H1 (cell line): ENCODE results near the gene TRAF3IP1. TPM values are rescaled to one million over a fixed set of nuclear protein-coding genes. Genes with fewer than 3 reads are reported as not detected.

ENCODE experiments used
- CTCF ChIA-PET: fragments of 300-600 bp; sonication (Branson Sonifier 250); formaldehyde crosslinking; loops from one replicate; lab custom pipeline; 2021; ENCODE audit not compliant: partially characterized antibody; lab: Charles Lee
- POLR2A ChIA-PET: fragments of 300-600 bp; sonication (Branson Sonifier 250); formaldehyde crosslinking; loops from one replicate; lab custom pipeline; 2021; ENCODE audit warnings: inconsistent platforms; ENCODE audit not compliant: partially characterized antibody; lab: Charles Lee
- DNase-seq, 2 experiments: peaks; one replicate each; pipeline versions ENCODE4 v3.0.0 to v3.0.0-alpha.2; 2010 to 2022; ENCODE audit warnings: low spot score in 2 of 2, low read depth in 1 of 2, mixed read lengths in 1 of 2
- FAIRE-seq: peaks from 2 replicates; lab custom pipeline; 2011; peaks lifted over from hg19 to GRCh38; lab: Jason Lieb, UNC
- H2AFZ ChIP-seq: 2 replicates; pipeline ENCODE4 v1.8.1; 2012; ENCODE audit warnings: low read length, inconsistent platforms
- H2AK5ac ChIP-seq: 2 replicates; pipeline ENCODE4 v1.6.1; 2013; ENCODE audit warnings: low read depth, low read length
- H2BK120ac ChIP-seq: replicated peaks from 2 replicates; pipeline ENCODE3; 2013; ENCODE audit warnings: low read depth, low read length, inconsistent platforms
- H2BK12ac ChIP-seq: 2 replicates; pipeline ENCODE4 v1.6.1; 2013; ENCODE audit warnings: low read depth, low read length
- H2BK15ac ChIP-seq: 2 replicates; pipeline ENCODE4 v1.6.1; 2013; ENCODE audit warnings: low read length
- H2BK20ac ChIP-seq: 2 replicates; pipeline ENCODE4 v1.6.1; 2013; ENCODE audit warnings: low read length
- H2BK5ac ChIP-seq: 2 replicates; pipeline ENCODE4 v1.6.1; 2013; ENCODE audit warnings: low read depth, low read length
- H3K14ac ChIP-seq: 2 replicates; pipeline ENCODE4 v1.6.1; 2013; ENCODE audit warnings: inconsistent platforms; ENCODE audit not compliant: insufficient read length
- H3K18ac ChIP-seq: 2 replicates; pipeline ENCODE4 v1.6.1; 2013; ENCODE audit warnings: low read length; ENCODE audit errors: extremely low read depth
- H3K23ac ChIP-seq: 2 replicates; pipeline ENCODE4 v1.6.1; 2013; ENCODE audit warnings: inconsistent platforms; ENCODE audit not compliant: insufficient read length
- H3K23me2 ChIP-seq: 2 replicates; pipeline ENCODE4 v1.6.1; 2013; ENCODE audit warnings: low read depth, low read length
- H3K27ac ChIP-seq: 2 replicates; pipeline ENCODE4 v1.6.1; 2011; ENCODE audit warnings: low read depth, low read length, inconsistent platforms
- H3K27me3 ChIP-seq, 4 experiments: replicated peaks in 1 of 4; 1 replicate in 1 of 4; 2 replicates in 3 of 4; pipeline versions ENCODE4 v1.6.1 to v1.8.1; 2011 to 2013; ENCODE audit warnings: low read length in 3 of 4, mild to moderate bottlenecking in 3 of 4, inconsistent platforms in 2 of 4, mixed read lengths in 2 of 4, moderate library complexity in 1 of 4; ENCODE audit not compliant: control insufficient read depth in 3 of 4, insufficient read depth in 3 of 4; ENCODE audit errors: extremely low read depth in 1 of 4
- H3K36me3 ChIP-seq, 4 experiments: 2 replicates each; pipeline versions ENCODE4 v1.6.1 to v1.8.1; 2011 to 2013; ENCODE audit warnings: mild to moderate bottlenecking in 4 of 4, low read length in 3 of 4, moderate library complexity in 2 of 4, control low read depth in 1 of 4, inconsistent platforms in 1 of 4; ENCODE audit not compliant: insufficient read depth in 4 of 4, control insufficient read depth in 2 of 4
- H3K4ac ChIP-seq: replicated peaks from 2 replicates; pipeline ENCODE3; 2013; ENCODE audit warnings: low read length, low read depth, mixed read lengths, inconsistent platforms; ENCODE audit not compliant: insufficient read length
- H3K4me1 ChIP-seq, 4 experiments: replicated peaks in 1 of 4; 1 replicate in 1 of 4; 2 replicates in 3 of 4; pipeline versions ENCODE4 v1.6.1 to v1.8.1; 2011 to 2013; ENCODE audit warnings: low read length in 3 of 4, inconsistent platforms in 2 of 4, mixed read lengths in 1 of 4; ENCODE audit not compliant: insufficient read depth in 4 of 4, control insufficient read depth in 3 of 4
- H3K4me2 ChIP-seq, 2 experiments: 2 replicates each; pipeline versions ENCODE4 v1.6.1 to v1.8.1; 2011 to 2013; ENCODE audit warnings: low read depth in 2 of 2, low read length in 2 of 2, control low read depth in 1 of 2, inconsistent platforms in 1 of 2, mild to moderate bottlenecking in 1 of 2; ENCODE audit not compliant: insufficient read depth in 1 of 2
- H3K4me3 ChIP-seq, 4 experiments: fragments of 200-600, 300-600 bp in 1 of 4; sonication (generic), shearing (Covaris generic), sonication (Bioruptor Twin) in 1 of 4; 2 replicates each; pipeline versions ENCODE4 v1.5.1 to v1.8.1; 2011 to 2016; ENCODE audit warnings: low read length in 4 of 4, low read depth in 3 of 4, control low read depth in 2 of 4, inconsistent platforms in 2 of 4, mild to moderate bottlenecking in 2 of 4, mixed read lengths in 1 of 4, moderate library complexity in 1 of 4; ENCODE audit not compliant: insufficient read depth in 2 of 4; ENCODE audit errors: extremely low read depth in 1 of 4
- H3K56ac ChIP-seq: replicated peaks from 2 replicates; pipeline ENCODE3; 2013; ENCODE audit warnings: low read depth, mild to moderate bottlenecking, mixed read lengths, low read length, inconsistent platforms; ENCODE audit not compliant: insufficient read length
- H3K79me1 ChIP-seq: 2 replicates; pipeline ENCODE4 v1.6.1; 2013; ENCODE audit warnings: low read depth, low read length, control low read depth
- H3K79me2 ChIP-seq, 2 experiments: 2 replicates each; pipeline versions ENCODE4 v1.6.1 to v1.8.1; 2012 to 2013; ENCODE audit warnings: low read length in 2 of 2, mild to moderate bottlenecking in 2 of 2, inconsistent platforms in 1 of 2; ENCODE audit not compliant: insufficient read depth in 2 of 2, control insufficient read depth in 1 of 2
- H3K9ac ChIP-seq, 4 experiments: replicated peaks in 1 of 4; 1 replicate in 1 of 4; 2 replicates in 3 of 4; pipeline versions ENCODE4 v1.6.1 to v1.8.1; 2011 to 2013; ENCODE audit warnings: low read depth in 3 of 4, low read length in 3 of 4, control low read depth in 2 of 4, mild to moderate bottlenecking in 2 of 4, moderate library complexity in 2 of 4, inconsistent platforms in 1 of 4; ENCODE audit errors: extremely low read depth in 1 of 4
- H3K9me3 ChIP-seq, 2 experiments: 2 replicates each; pipeline versions ENCODE4 v1.6.1 to v1.8.1; 2012 to 2013; ENCODE audit warnings: mild to moderate bottlenecking in 2 of 2, moderate library complexity in 2 of 2, control low read depth in 1 of 2, inconsistent platforms in 1 of 2, low read depth in 1 of 2, low read length in 1 of 2, mixed read lengths in 1 of 2; ENCODE audit not compliant: insufficient read depth in 2 of 2
- H4K20me1 ChIP-seq, 2 experiments: replicated peaks in 1 of 2; 2 replicates each; pipeline versions ENCODE3 to v1.8.1; 2011 to 2013; ENCODE audit warnings: inconsistent platforms in 2 of 2, low read length in 2 of 2, mild to moderate bottlenecking in 1 of 2; ENCODE audit not compliant: insufficient read depth in 2 of 2, control insufficient read depth in 1 of 2
- H4K5ac ChIP-seq: 2 replicates; pipeline ENCODE4 v1.6.1; 2013; ENCODE audit warnings: low read length, low read depth, mixed read lengths, inconsistent platforms; ENCODE audit not compliant: insufficient read length
- H4K8ac ChIP-seq: 2 replicates; pipeline ENCODE4 v1.8.0; 2013; ENCODE audit warnings: mild to moderate bottlenecking, moderate library complexity, low read length, inconsistent platforms; ENCODE audit not compliant: insufficient read depth; ENCODE audit errors: extremely low read depth
- H4K91ac ChIP-seq: replicated peaks from 2 replicates; pipeline ENCODE3; 2013; ENCODE audit warnings: low read length, mixed read lengths, inconsistent platforms; ENCODE audit not compliant: insufficient read length
- BACH1 ChIP-seq: IDR thresholded peaks from 2 replicates; pipeline ENCODE4 v1.6.1; 2012; ENCODE audit warnings: low read length, improper control_type of control experiment
- CTBP2 ChIP-seq: IDR thresholded peaks from 2 replicates; pipeline ENCODE4 v1.7.0; 2011; ENCODE audit warnings: borderline replicate concordance, mild to moderate bottlenecking, moderate library complexity, mixed read lengths, low read length; ENCODE audit not compliant: insufficient read depth, insufficient read length
- MAFK ChIP-seq: IDR thresholded peaks from 2 replicates; pipeline ENCODE4 v1.6.1; 2012; ENCODE audit warnings: low read depth, mild to moderate bottlenecking, improper control_type of control experiment, low read length
- NRF1 ChIP-seq: IDR thresholded peaks from 2 replicates; pipeline ENCODE4 v1.6.1; 2011; ENCODE audit warnings: mild to moderate bottlenecking, low read depth, low read length, improper control_type of control experiment
- RAD21 ChIP-seq, 2 experiments: IDR thresholded peaks in 1 of 2; conservative IDR thresholded peaks in 1 of 2; 2 replicates each; pipeline ENCODE4 v1.6.1; 2011; ENCODE audit warnings: low read depth in 2 of 2, low read length in 2 of 2, improper control_type of control experiment in 1 of 2, inconsistent platforms in 1 of 2, mild to moderate bottlenecking in 1 of 2, moderate library complexity in 1 of 2
- RFX5 ChIP-seq: IDR thresholded peaks from 2 replicates; pipeline ENCODE4 v1.6.1; 2011; ENCODE audit warnings: low read depth, low read length, improper control_type of control experiment, borderline replicate concordance
- SP4 ChIP-seq: IDR thresholded peaks from 2 replicates; pipeline ENCODE4 v1.6.1; 2012; ENCODE audit warnings: low read length, inconsistent platforms
- TEAD4 ChIP-seq: IDR thresholded peaks from 2 replicates; pipeline ENCODE4 v1.6.1; 2012; ENCODE audit warnings: low read depth, low read length, inconsistent platforms, mixed read lengths
- WGBS, 2 experiments: shearing (Covaris generic) in 1 of 2; methylation state at CpG; one replicate each; pipeline versions ENCODE4 v1.1.6 to v1.1.7; 2013 to 2015; ENCODE audit warnings: low lambda C conversion rate in 2 of 2, mixed read lengths in 2 of 2, inconsistent platforms in 1 of 2, low coverage in 1 of 2, missing lambda C conversion rate in 1 of 2; ENCODE audit not compliant: insufficient replicate concordance in 2 of 2, insufficient coverage in 1 of 2, insufficient read length in 1 of 2; ENCODE audit errors: extremely low coverage in 1 of 2, missing lambda C conversion rate in 1 of 2; 5-methylcytosine and 5-hydroxymethylcytosine counted together
- polyA plus RNA-seq, 7 experiments: library from polyadenylated mRNA; depleted of rRNA in 3 of 7; stranded (reverse) in 5 of 7; unstranded in 2 of 7; fragments of >200 nt in 5 of 7; fragments of 200-250 nt in 2 of 7; gene quantifications; 1 replicate in 5 of 7; 2 replicates in 1 of 7; 4 replicates in 1 of 7; pipeline versions ENCODE4 v1.2.1 to v1.2.3, GENCODE V29; 2011 to 2013; ENCODE audit warnings: missing spikeins in 2 of 7, mixed read lengths in 2 of 7
- total RNA-seq: library from RNA; stranded (reverse); fragmentation: NEBNext Ultra II Directional; extraction: Animal tissue kit (Norgen Biotek cat#: 25700); gene quantifications from 2 replicates; pipeline ENCODE4 v1.2.1, GENCODE V29; 2021
- TF ChIP-seq, protein P1 (sequence below), 3 experiments: IDR thresholded peaks; 1 replicate in 2 of 3; 2 replicates in 1 of 3; pipeline versions ENCODE4 v1.5.1 to v1.6.1; 2011; ENCODE audit warnings: low read length in 3 of 3, mild to moderate bottlenecking in 3 of 3, inconsistent platforms in 2 of 3, low read depth in 1 of 3, moderate library complexity in 1 of 3; ENCODE audit not compliant: insufficient read depth in 1 of 3; ENCODE audit errors: control extremely low read depth in 1 of 3

Gene TRAF3IP1
- total and polyA plus RNA-seq, 2 of the 8 experiments (the other 6 are each of a cell fraction or from before 2014, with no cell fraction given), result 2.3 to 17.5 TPM

DNA sequence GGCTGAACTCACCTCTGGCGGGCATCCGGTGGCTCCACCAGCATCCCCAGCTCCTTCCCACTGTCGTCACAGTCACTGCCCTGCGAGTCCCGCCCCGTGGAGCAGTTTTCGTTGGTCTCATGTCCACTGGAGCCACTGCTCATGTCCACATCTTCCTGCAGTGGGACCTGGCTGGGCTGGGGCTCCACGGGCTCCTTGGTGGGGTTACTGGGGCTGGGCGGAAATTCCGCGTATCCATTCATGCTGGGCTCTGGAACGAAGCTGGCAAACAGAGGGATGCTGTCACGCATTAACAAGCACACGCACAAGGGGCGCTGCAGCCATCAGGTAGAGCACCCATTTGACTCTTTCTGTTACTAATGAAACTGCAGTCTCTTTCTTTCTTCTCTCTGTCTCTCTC is 42.6 kb upstream of the TRAF3IP1 start:
- WGBS, 2 experiments, result 74% methylated on average over 15 of the region's 15 CpGs; no CpG with 5 or more reads in 1 of the 2 experiments
- Histone ChIP-seq H3K14ac (no peak overlapping the region), H2BK5ac (no peak overlapping the region)

More for the DNA sequence above, 42.6 kb upstream of the TRAF3IP1 start:
- Histone ChIP-seq H3K23ac (no peak overlapping the region), H3K9ac (no peak overlapping the region), H3K4ac (no peak overlapping the region), H3K18ac (no peak overlapping the region), H4K91ac (no peak overlapping the region), H2BK15ac (no peak overlapping the region), H3K4me3 (no peak overlapping the region), H4K8ac (peak overlapping the region; percentile 26; the same call in 1 of the 2 replicates), H3K79me1 (0 out of 2 replicates have a peak, but pooled peaks cover 2% of the 10 kb centered on the region), H4K5ac (no peak overlapping the region), H2BK20ac (no peak overlapping the region), H3K27me3 (no peaks in the 10 kb centered on the region), H3K27ac (no peak overlapping the region), H4K20me1 (peaks cover 0 to under 1% of the 10 kb centered on the region in 2 experiments), H2BK12ac (no peak overlapping the region), H2AFZ (no peak overlapping the region), H2BK120ac (no peak overlapping the region), H3K79me2 (no peaks in the 10 kb centered on the region), H3K36me3 (peaks cover 0 to 3% (median 0%) of the 10 kb centered on the region in 4 experiments; a peak in 1 of 8 replicates), H3K23me2 (no peaks in the 10 kb centered on the region), H2AK5ac (no peak overlapping the region), H3K4me2 (no peak overlapping the region), H3K56ac (no peak overlapping the region), H3K4me1 (peaks cover 0 to 2% (median 0%) of the 10 kb centered on the region in 4 experiments; a peak in 1 of 7 replicates), H3K9me3 (no peaks in the 10 kb centered on the region)
- ChIA-PET CTCF (interaction anchor here (0.7 to 18.9 kb wide), 15 partner anchors 8 to 170 kb away, joined by 3 to 298 read pairs (median 5); partner anchors contain the start of genes ILKAP and PER2), POLR2A (interaction anchor here (1.2 to 1.9 kb wide), 2 partner anchors 10 to 26 kb away, joined by 3 to 11 read pairs; no protein-coding TSS in a partner anchor)
- TF ChIP-seq, protein P1, sequence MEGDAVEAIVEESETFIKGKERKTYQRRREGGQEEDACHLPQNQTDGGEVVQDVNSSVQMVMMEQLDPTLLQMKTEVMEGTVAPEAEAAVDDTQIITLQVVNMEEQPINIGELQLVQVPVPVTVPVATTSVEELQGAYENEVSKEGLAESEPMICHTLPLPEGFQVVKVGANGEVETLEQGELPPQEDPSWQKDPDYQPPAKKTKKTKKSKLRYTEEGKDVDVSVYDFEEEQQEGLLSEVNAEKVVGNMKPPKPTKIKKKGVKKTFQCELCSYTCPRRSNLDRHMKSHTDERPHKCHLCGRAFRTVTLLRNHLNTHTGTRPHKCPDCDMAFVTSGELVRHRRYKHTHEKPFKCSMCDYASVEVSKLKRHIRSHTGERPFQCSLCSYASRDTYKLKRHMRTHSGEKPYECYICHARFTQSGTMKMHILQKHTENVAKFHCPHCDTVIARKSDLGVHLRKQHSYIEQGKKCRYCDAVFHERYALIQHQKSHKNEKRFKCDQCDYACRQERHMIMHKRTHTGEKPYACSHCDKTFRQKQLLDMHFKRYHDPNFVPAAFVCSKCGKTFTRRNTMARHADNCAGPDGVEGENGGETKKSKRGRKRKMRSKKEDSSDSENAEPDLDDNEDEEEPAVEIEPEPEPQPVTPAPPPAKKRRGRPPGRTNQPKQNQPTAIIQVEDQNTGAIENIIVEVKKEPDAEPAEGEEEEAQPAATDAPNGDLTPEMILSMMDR (IDR thresholded peaks at IDR 0.05; ENCODE audit: control extremely low read depth in 1 of 3, insufficient read depth in 1 of 3, low read depth in 1 of 3, low read length in 3 of 3), result peak; percentile 61 to 76 (median 73)
- no peak for TF ChIP-seq CTBP2
- 0 out of 2 replicates have a peak, but pooled peaks have one; percentile 3 for TF ChIP-seq TEAD4
- TF ChIP-seq NRF1, result no peak
- TF ChIP-seq SP4, result no peak
- no peak for TF ChIP-seq MAFK
- TF ChIP-seq RAD21 (IDR thresholded peaks at IDR 0.05 in 1 of 2, conservative IDR thresholded peaks at IDR 0.05 in 1 of 2; ENCODE audit: low read depth in 2 of 2, low read length in 2 of 2), result peak; percentile 31 to 45
- TF ChIP-seq RFX5, result no peak
- TF ChIP-seq BACH1, result no peak
- peak in 1 of 2 experiments; percentile 66 for DNase-seq
- FAIRE-seq, result peak; percentile 81
